ENCODE results near the gene NIT2.
"Not testable (repeated sequence)": the region's sequence is repeated elsewhere in the genome, so short reads cannot be mapped to it uniquely, and the experiment has no call there.

NIT2 gene

GRCh38 chr3:100334488-100335351 is at the start of gene NIT2:
TSS of gene NIT2 (plus strand) at chr3:100334757. CDS start at chr3:100334792, 35 bp downstream.
- peak; percentile 89 for DNase-seq (ENCODE audit: low read depth)

GRCh38 chr3:100288288-100288894 is 46.2 kb upstream of the NIT2 start:
- no peak for DNase-seq (ENCODE audit: low read depth)

GRCh38 chr3:100289339-100289738 is 45.2 kb upstream of the NIT2 start:
- DNase-seq (ENCODE audit: low read depth), result peak; percentile 18

GRCh38 chr3:100295089-100295488 is 39.5 kb upstream of the NIT2 start:
- no peak for DNase-seq (ENCODE audit: low read depth)

- DNase-seq (ENCODE audit: low read depth), result peak; percentile 21
Observed at GRCh38 chr3:100297784-100298183, 36.8 kb upstream of the NIT2 start.

- DNase-seq (ENCODE audit: low read depth), result no peak
Observed at GRCh38 chr3:100299016-100299415, 35.5 kb upstream of the NIT2 start.

GRCh38 chr3:100306695-100307094 is 27.9 kb upstream of the NIT2 start:
- no peak for DNase-seq (ENCODE audit: low read depth)

GRCh38 chr3:100310355-100310965 is 24.1 kb upstream of the NIT2 start:
- no peak for DNase-seq (ENCODE audit: low read depth)

- no peak for DNase-seq (ENCODE audit: low read depth)
Observed at GRCh38 chr3:100311011-100311410, 23.5 kb upstream of the NIT2 start.

GRCh38 chr3:100316641-100317069 is 17.9 kb upstream of the NIT2 start:
- peak; percentile 72 for DNase-seq (ENCODE audit: low read depth)

- DNase-seq (ENCODE audit: low read depth), result no peak
Observed at GRCh38 chr3:100317912-100318311, 16.6 kb upstream of the NIT2 start.

GRCh38 chr3:100319951-100320350 is 14.6 kb upstream of the NIT2 start:
- DNase-seq (ENCODE audit: low read depth), result no peak

GRCh38 chr3:100324044-100324443 is 10.5 kb upstream of the NIT2 start:
- DNase-seq (ENCODE audit: low read depth), result no peak

- DNase-seq (ENCODE audit: low read depth), result no peak
Observed at GRCh38 chr3:100325827-100326226, 8.7 kb upstream of the NIT2 start.

GRCh38 chr3:100327377-100327776 is 7.2 kb upstream of the NIT2 start:
- not testable (repeated sequence) for DNase-seq (ENCODE audit: low read depth)

GRCh38 chr3:100329800-100330489 is 4.6 kb upstream of the NIT2 start:
- DNase-seq (ENCODE audit: low read depth), result no peak

- no peak for DNase-seq (ENCODE audit: low read depth)
Observed at GRCh38 chr3:100330651-100331050, 3.9 kb upstream of the NIT2 start.

- DNase-seq (ENCODE audit: low read depth), result no peak
Observed at GRCh38 chr3:100331660-100332059, 2.9 kb upstream of the NIT2 start.

GRCh38 chr3:100333051-100333450 is 1.5 kb upstream of the NIT2 start:
- no peak for DNase-seq (ENCODE audit: low read depth)

- DNase-seq (ENCODE audit: low read depth), result no peak
Observed at GRCh38 chr3:100333970-100334487, 528 bp upstream of the NIT2 start.

GRCh38 chr3:100335434-100335833 is 877 bp downstream of the NIT2 start:
- DNase-seq (ENCODE audit: low read depth), result peak; percentile 29

- not testable (repeated sequence) for DNase-seq (ENCODE audit: low read depth)
Observed at GRCh38 chr3:100336229-100336628, 1.7 kb downstream of the NIT2 start.
